Hematopoietic multipotent progenitor cell treated with erythropoietin and hydrocortisone succinate and interleukin-3 and kit ligand, for 6 days (in vitro differentiated cells): ENCODE results near the gene MCL1.
A peak's percentile ranks its signal among the peaks of the same experiment; 100 is the strongest.
"Not testable (repeated sequence)": the region's sequence is repeated elsewhere in the genome, so short reads cannot be mapped to it uniquely, and the experiment has no call there.

Experiments
- DNase-seq: peaks from one replicate; pipeline ENCODE4 v3.0.0-alpha.2; 2015

MCL1 gene

GRCh38 chr1:150579110-150579944, at the start of gene MCL1:
TSS of gene MCL1 (minus strand) at chr1:150579610. CDS start at chr1:150579530, 80 bp downstream.
- peak; percentile 98 for DNase-seq

GRCh38 chr1:150628766-150629114, 49.3 kb upstream of the MCL1 start:
- DNase-seq: no peak

- no peak for DNase-seq
These were observed 48.5 kb upstream of the MCL1 start for GRCh38 chr1:150627826-150628410.

GRCh38 chr1:150626150-150626549, 46.7 kb upstream of the MCL1 start:
- DNase-seq: no peak

- DNase-seq: not testable (repeated sequence)
These were observed 45.1 kb upstream of the MCL1 start for GRCh38 chr1:150624546-150624945.

GRCh38 chr1:150624134-150624533, 44.7 kb upstream of the MCL1 start:
- DNase-seq: not testable (repeated sequence)

- peak; percentile 55 for DNase-seq
These were observed 43.0 kb upstream of the MCL1 start for GRCh38 chr1:150622303-150622975.

GRCh38 chr1:150621497-150622302, 42.3 kb upstream of the MCL1 start:
- peak; percentile 79 for DNase-seq

GRCh38 chr1:150620919-150621318, 41.5 kb upstream of the MCL1 start:
- no peak for DNase-seq

GRCh38 chr1:150619576-150620509, 40.4 kb upstream of the MCL1 start:
- DNase-seq: peak; percentile 97

- DNase-seq: no peak
These were observed 36.2 kb upstream of the MCL1 start for GRCh38 chr1:150615346-150616201.

GRCh38 chr1:150613061-150613920, 33.9 kb upstream of the MCL1 start:
- DNase-seq: peak; percentile 81

GRCh38 chr1:150612014-150612345, 32.6 kb upstream of the MCL1 start:
- no peak for DNase-seq

- no peak for DNase-seq
These were observed 31.2 kb upstream of the MCL1 start for GRCh38 chr1:150610576-150610975.

GRCh38 chr1:150609732-150610131, 30.3 kb upstream of the MCL1 start:
- DNase-seq: no peak

GRCh38 chr1:150606463-150607142, 27.2 kb upstream of the MCL1 start:
- no peak for DNase-seq

GRCh38 chr1:150605451-150605731, 26.0 kb upstream of the MCL1 start:
- not testable (repeated sequence) for DNase-seq

- no peak for DNase-seq
These were observed 24.8 kb upstream of the MCL1 start for GRCh38 chr1:150604226-150604588.

GRCh38 chr1:150603711-150604110, 24.3 kb upstream of the MCL1 start:
- no peak for DNase-seq

GRCh38 chr1:150602372-150602771, 23.0 kb upstream of the MCL1 start:
- not testable (repeated sequence) for DNase-seq
